Thoracic aorta (tissue), 2 donors: Measurements from ENCODE around the gene STRIT1. TPM values are rescaled to one million over a fixed set of nuclear protein-coding genes. Genes with fewer than 3 reads are reported as not detected.

Source experiments
- ATAC-seq: fragments of 150-250 bp; one replicate; pipeline ENCODE4 v1.8.0; 2017; ENCODE audit warnings: low read depth; ENCODE audit not compliant: insufficient number of reproducible peaks, low FRiP score
- DNase-seq: peaks from one replicate; pipeline ENCODE4 v3.0.0-alpha.2; 2020; ENCODE audit warnings: low spot score
- H3K27ac ChIP-seq, 2 donors: fragments of 200-600 bp; sonication (generic); 1 replicate in 1 of 2; 2 replicates in 1 of 2; pipeline ENCODE4 v1.5.1; 2016; ENCODE audit warnings: mild to moderate bottlenecking in 2 of 2, moderate library complexity in 2 of 2
- H3K27me3 ChIP-seq: fragments of 200-600 bp; sonication (generic); replicated peaks from 2 replicates; pipeline ENCODE4 v1.6.0; 2016; ENCODE audit warnings: mild to moderate bottlenecking; ENCODE audit not compliant: insufficient read depth
- H3K36me3 ChIP-seq: fragments of 200-600 bp; sonication (generic); one replicate; pipeline ENCODE4 v1.5.1; 2016
- H3K4me1 ChIP-seq, 2 donors: fragments of 200-600 bp; sonication (generic); 1 replicate in 1 of 2; 2 replicates in 1 of 2; pipeline versions ENCODE4 v1.5.1 to v1.6.0; 2016; ENCODE audit warnings: low read depth in 2 of 2, mild to moderate bottlenecking in 1 of 2; ENCODE audit not compliant: control insufficient read depth in 1 of 2
- H3K4me3 ChIP-seq: fragments of 200-600 bp; sonication (generic); 2 replicates; pipeline ENCODE4 v1.5.1; 2016; ENCODE audit warnings: mild to moderate bottlenecking
- H3K9me3 ChIP-seq: fragments of 200-600 bp; sonication (generic); 2 replicates; pipeline ENCODE4 v1.5.1; 2016
- CTCF ChIP-seq: fragments of 200-600 bp; sonication (generic); IDR thresholded peaks from one replicate; pipeline ENCODE4 v1.5.1; 2019; ENCODE audit warnings: antibody characterized with exemption
- total RNA-seq, 2 donors: library from RNA; depleted of rRNA; stranded (reverse); fragments of >200 nt; gene quantifications; one replicate each; pipeline versions ENCODE4 v1.1.0 to v1.2.3, GENCODE V29; 2016

Gene STRIT1
- total RNA-seq, 2 donors from 2014 or later: not detected

GRCh38 chr3:155302481-155302880 is 9.0 kb upstream of the STRIT1 start:
- no peak overlapping the region for H3K27ac ChIP-seq

GRCh38 chr3:155297100-155297499 is 3.6 kb upstream of the STRIT1 start:
- DNase-seq: no peak
- no peak overlapping the region for H3K27ac ChIP-seq
- no peaks in the 10 kb centered on the region for H3K4me1 ChIP-seq
- no peaks in the 10 kb centered on the region for H3K9me3 ChIP-seq
- ATAC-seq: no peak
- H3K4me3 ChIP-seq: no peak overlapping the region
- no peaks in the 10 kb centered on the region for H3K27me3 ChIP-seq
- TF ChIP-seq CTCF: no peak
- no peaks in the 10 kb centered on the region for H3K36me3 ChIP-seq

More at GRCh38 chr3:155302481-155302880, 9.0 kb upstream of the STRIT1 start:
- Histone ChIP-seq H3K9me3 (no peaks in the 10 kb centered on the region), H3K4me3 (no peak overlapping the region), H3K36me3 (no peaks in the 10 kb centered on the region), H3K27me3 (no peaks in the 10 kb centered on the region), H3K4me1 (no peaks in the 10 kb centered on the region)
- DNase-seq (no peak), ATAC-seq (no peak)
- TF ChIP-seq CTCF: no peak

GRCh38 chr3:155296413-155296812 is 2.9 kb upstream of the STRIT1 start:
- Histone ChIP-seq H3K9me3 (no peaks in the 10 kb centered on the region), H3K27ac (no peak overlapping the region), H3K4me1 (no peaks in the 10 kb centered on the region), H3K36me3 (no peaks in the 10 kb centered on the region), H3K4me3 (no peak overlapping the region), H3K27me3 (no peaks in the 10 kb centered on the region)
- no peak for TF ChIP-seq CTCF
- ATAC-seq (no peak), DNase-seq (no peak)

- Histone ChIP-seq H3K4me3 (no peak overlapping the region), H3K27ac (no peak overlapping the region), H3K27me3 (no peaks in the 10 kb centered on the region), H3K36me3 (no peaks in the 10 kb centered on the region), H3K9me3 (no peaks in the 10 kb centered on the region), H3K4me1 (no peaks in the 10 kb centered on the region)
- DNase-seq: no peak
- TF ChIP-seq CTCF: no peak
- no peak for ATAC-seq
These were observed 790 bp downstream of the STRIT1 start for GRCh38 chr3:155292693-155293092.

GRCh38 chr3:155292133-155292532 is 1.4 kb downstream of the STRIT1 start:
- Histone ChIP-seq H3K4me3 (no peak overlapping the region), H3K27me3 (no peaks in the 10 kb centered on the region), H3K4me1 (no peaks in the 10 kb centered on the region), H3K27ac (no peak overlapping the region), H3K36me3 (no peaks in the 10 kb centered on the region), H3K9me3 (no peaks in the 10 kb centered on the region)
- TF ChIP-seq CTCF: no peak
- ATAC-seq (no peak), DNase-seq (no peak)
